Astrocyte (in vitro differentiated cells and primary cell): Measurements from ENCODE around the gene COBL. TPM values are rescaled to one million over a fixed set of nuclear protein-coding genes. Genes with fewer than 3 reads are reported as not detected.

Experiments used
- DNase-seq: peaks from one replicate; pipeline ENCODE4 v3.0.0-alpha.2; 2010; ENCODE audit warnings: low read depth
- FAIRE-seq: peaks from 2 replicates; lab custom pipeline; 2011; peaks lifted over from hg19 to GRCh38; lab: Jason Lieb, UNC
- H2AFZ ChIP-seq: 2 replicates; pipeline ENCODE4 v1.6.0; 2012; ENCODE audit warnings: low read depth, low read length, inconsistent platforms
- H3K27ac ChIP-seq: 2 replicates; pipeline ENCODE4 v1.5.1; 2011; ENCODE audit warnings: low read depth, low read length, inconsistent platforms
- H3K27me3 ChIP-seq: 2 replicates; pipeline ENCODE4 v1.6.0; 2011; ENCODE audit warnings: low read length, inconsistent platforms; ENCODE audit not compliant: insufficient read depth
- H3K36me3 ChIP-seq: 2 replicates; pipeline ENCODE4 v1.5.1; 2011; ENCODE audit warnings: low read length, inconsistent platforms; ENCODE audit not compliant: insufficient read depth
- H3K4me1 ChIP-seq: 2 replicates; pipeline ENCODE4 v1.5.1; 2011; ENCODE audit warnings: low read length, inconsistent platforms; ENCODE audit not compliant: insufficient read depth
- H3K4me2 ChIP-seq: 2 replicates; pipeline ENCODE4 v1.6.0; 2012; ENCODE audit warnings: low read length, inconsistent platforms
- H3K4me3 ChIP-seq: 2 replicates; pipeline ENCODE4 v1.5.1; 2011; ENCODE audit warnings: low read depth, mild to moderate bottlenecking, low read length, inconsistent platforms; ENCODE audit not compliant: insufficient read depth
- H3K79me2 ChIP-seq: 2 replicates; pipeline ENCODE4 v1.6.0; 2012; ENCODE audit warnings: mild to moderate bottlenecking, low read length, inconsistent platforms; ENCODE audit not compliant: insufficient read depth
- H3K9ac ChIP-seq: 2 replicates; pipeline ENCODE4 v1.6.0; 2012; ENCODE audit warnings: mild to moderate bottlenecking, low read length, inconsistent platforms
- H3K9me3 ChIP-seq: 2 replicates; pipeline ENCODE4 v1.5.1; 2012; ENCODE audit warnings: low read depth, mild to moderate bottlenecking, low read length, inconsistent platforms; ENCODE audit not compliant: insufficient read depth
- H4K20me1 ChIP-seq: 2 replicates; pipeline ENCODE4 v1.6.0; 2012; ENCODE audit warnings: low read length, inconsistent platforms; ENCODE audit not compliant: insufficient read depth
- H3K27ac Mint-ChIP-seq: one replicate; pipeline ENCODE4 v1.8.0; 2021; ENCODE audit warnings: mild to moderate bottlenecking, mixed read lengths; ENCODE audit not compliant: unreplicated experiment
- H3K27me3 Mint-ChIP-seq: one replicate; pipeline ENCODE4 v1.8.0; 2021; ENCODE audit warnings: low read depth, mixed read lengths; ENCODE audit not compliant: unreplicated experiment
- H3K36me3 Mint-ChIP-seq: one replicate; pipeline ENCODE4 v1.8.0; 2021; ENCODE audit warnings: low read depth, mixed read lengths; ENCODE audit not compliant: unreplicated experiment
- H3K4me1 Mint-ChIP-seq: one replicate; pipeline ENCODE4 v1.8.0; 2021; ENCODE audit warnings: low read depth, mixed read lengths; ENCODE audit not compliant: unreplicated experiment
- H3K4me3 Mint-ChIP-seq: one replicate; pipeline ENCODE4 v1.8.0; 2021; ENCODE audit warnings: mild to moderate bottlenecking, moderate library complexity, mixed read lengths; ENCODE audit not compliant: unreplicated experiment
- H3K9me3 Mint-ChIP-seq: one replicate; pipeline ENCODE4 v1.8.0; 2021; ENCODE audit warnings: mild to moderate bottlenecking, mixed read lengths; ENCODE audit not compliant: unreplicated experiment
- EZH2 ChIP-seq: IDR thresholded peaks from 2 replicates; pipeline ENCODE4 v1.6.1; 2012; ENCODE audit warnings: mild to moderate bottlenecking, low read length, inconsistent platforms; ENCODE audit not compliant: insufficient read depth
- total RNA-seq: library from RNA; stranded (reverse); gene quantifications from 2 replicates; pipeline ENCODE4 v1.2.1, GENCODE V29; 2021
- TF ChIP-seq, protein P1 (sequence below): IDR thresholded peaks from 2 replicates; pipeline ENCODE4 v1.5.1; 2011; ENCODE audit warnings: low read depth, mild to moderate bottlenecking, inconsistent platforms, low read length, moderate library complexity; ENCODE audit not compliant: insufficient read depth

COBL gene
- total RNA-seq, 1 donor from 2014 or later = 6.4 TPM

DNA sequence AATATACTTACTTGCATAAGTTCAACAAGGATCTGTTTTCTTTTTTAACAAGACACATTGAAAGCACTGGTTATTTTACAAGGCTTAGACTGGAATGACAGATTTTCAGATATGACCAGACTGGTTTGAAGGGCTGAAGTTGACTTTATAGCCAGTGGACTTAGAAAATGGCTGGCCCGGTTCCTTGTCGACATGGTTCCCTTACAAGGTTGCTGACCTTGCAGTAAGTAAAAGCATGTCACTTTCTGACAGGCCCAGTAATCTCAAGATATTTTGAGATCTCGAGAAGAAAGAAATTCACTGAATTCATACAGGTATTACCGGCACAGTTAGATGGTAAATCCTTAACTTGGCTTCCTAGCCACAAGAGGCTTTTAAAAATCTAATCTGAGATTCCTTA lies 136.5 kb downstream of the COBL start:
- no peak overlapping the region for H3K27ac ChIP-seq
- H3K36me3 ChIP-seq = no peaks in the 10 kb centered on the region
- no peaks in the 10 kb centered on the region for H3K79me2 ChIP-seq
- H3K4me3 Mint-ChIP-seq = no peak overlapping the region
- FAIRE-seq (no peak), DNase-seq (no peak)
- H3K27ac Mint-ChIP-seq = no peak overlapping the region
- no peaks in the 10 kb centered on the region for H3K9me3 Mint-ChIP-seq
- H3K9me3 ChIP-seq = no peaks in the 10 kb centered on the region
- no peaks in the 10 kb centered on the region for H4K20me1 ChIP-seq
- no peaks in the 10 kb centered on the region for H3K27me3 Mint-ChIP-seq
- H3K4me3 ChIP-seq = no peak overlapping the region
- no peak overlapping the region for H3K9ac ChIP-seq
- no peaks in the 10 kb centered on the region for H3K36me3 Mint-ChIP-seq
- peaks cover 9% of the 10 kb centered on the region for H3K27me3 ChIP-seq
- H3K4me1 ChIP-seq = no peaks in the 10 kb centered on the region
- no peak for TF ChIP-seq EZH2
- TF ChIP-seq, protein P1, sequence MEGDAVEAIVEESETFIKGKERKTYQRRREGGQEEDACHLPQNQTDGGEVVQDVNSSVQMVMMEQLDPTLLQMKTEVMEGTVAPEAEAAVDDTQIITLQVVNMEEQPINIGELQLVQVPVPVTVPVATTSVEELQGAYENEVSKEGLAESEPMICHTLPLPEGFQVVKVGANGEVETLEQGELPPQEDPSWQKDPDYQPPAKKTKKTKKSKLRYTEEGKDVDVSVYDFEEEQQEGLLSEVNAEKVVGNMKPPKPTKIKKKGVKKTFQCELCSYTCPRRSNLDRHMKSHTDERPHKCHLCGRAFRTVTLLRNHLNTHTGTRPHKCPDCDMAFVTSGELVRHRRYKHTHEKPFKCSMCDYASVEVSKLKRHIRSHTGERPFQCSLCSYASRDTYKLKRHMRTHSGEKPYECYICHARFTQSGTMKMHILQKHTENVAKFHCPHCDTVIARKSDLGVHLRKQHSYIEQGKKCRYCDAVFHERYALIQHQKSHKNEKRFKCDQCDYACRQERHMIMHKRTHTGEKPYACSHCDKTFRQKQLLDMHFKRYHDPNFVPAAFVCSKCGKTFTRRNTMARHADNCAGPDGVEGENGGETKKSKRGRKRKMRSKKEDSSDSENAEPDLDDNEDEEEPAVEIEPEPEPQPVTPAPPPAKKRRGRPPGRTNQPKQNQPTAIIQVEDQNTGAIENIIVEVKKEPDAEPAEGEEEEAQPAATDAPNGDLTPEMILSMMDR = no peak
- peaks cover 2% of the 10 kb centered on the region for H3K4me1 Mint-ChIP-seq
- H3K4me2 ChIP-seq = no peak overlapping the region
- H2AFZ ChIP-seq = no peak overlapping the region

DNA sequence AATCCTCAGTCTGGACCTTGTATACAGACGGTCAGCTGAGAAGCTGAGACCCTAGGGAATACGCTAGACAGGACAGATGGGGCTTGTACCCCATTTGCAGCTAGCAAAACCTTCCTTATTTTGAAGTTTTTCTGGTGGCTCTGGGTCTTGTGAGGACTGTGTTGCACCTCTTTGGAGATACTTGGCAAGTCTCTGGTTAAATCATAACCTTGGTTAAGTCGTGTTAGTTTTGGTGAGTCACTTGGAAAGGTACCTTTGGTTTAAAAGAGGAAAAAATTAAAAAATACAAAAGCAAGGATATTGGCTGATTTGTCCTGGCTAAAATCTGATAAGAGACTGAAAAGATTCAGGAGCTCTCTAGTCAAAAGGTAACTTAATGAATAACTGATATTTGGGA lies 140.6 kb downstream of the COBL start:
- H3K27me3 ChIP-seq = peaks cover 5% of the 10 kb centered on the region
- H2AFZ ChIP-seq = no peak overlapping the region
- no peaks in the 10 kb centered on the region for H4K20me1 ChIP-seq
- H3K36me3 ChIP-seq = no peaks in the 10 kb centered on the region
- no peak for DNase-seq
- Mint-ChIP-seq H3K4me1 (no peaks in the 10 kb centered on the region), H3K27ac (no peak overlapping the region), H3K9me3 (no peaks in the 10 kb centered on the region), H3K4me3 (no peak overlapping the region), H3K27me3 (no peaks in the 10 kb centered on the region), H3K36me3 (no peaks in the 10 kb centered on the region)
- no peaks in the 10 kb centered on the region for H3K9me3 ChIP-seq
- no peak overlapping the region for H3K4me2 ChIP-seq
- no peak overlapping the region for H3K4me3 ChIP-seq
- no peak overlapping the region for H3K9ac ChIP-seq
- no peaks in the 10 kb centered on the region for H3K79me2 ChIP-seq
- H3K27ac ChIP-seq = no peak overlapping the region
- H3K4me1 ChIP-seq = no peaks in the 10 kb centered on the region
- TF ChIP-seq, protein P1 = no peak
- no peak for FAIRE-seq

DNA sequence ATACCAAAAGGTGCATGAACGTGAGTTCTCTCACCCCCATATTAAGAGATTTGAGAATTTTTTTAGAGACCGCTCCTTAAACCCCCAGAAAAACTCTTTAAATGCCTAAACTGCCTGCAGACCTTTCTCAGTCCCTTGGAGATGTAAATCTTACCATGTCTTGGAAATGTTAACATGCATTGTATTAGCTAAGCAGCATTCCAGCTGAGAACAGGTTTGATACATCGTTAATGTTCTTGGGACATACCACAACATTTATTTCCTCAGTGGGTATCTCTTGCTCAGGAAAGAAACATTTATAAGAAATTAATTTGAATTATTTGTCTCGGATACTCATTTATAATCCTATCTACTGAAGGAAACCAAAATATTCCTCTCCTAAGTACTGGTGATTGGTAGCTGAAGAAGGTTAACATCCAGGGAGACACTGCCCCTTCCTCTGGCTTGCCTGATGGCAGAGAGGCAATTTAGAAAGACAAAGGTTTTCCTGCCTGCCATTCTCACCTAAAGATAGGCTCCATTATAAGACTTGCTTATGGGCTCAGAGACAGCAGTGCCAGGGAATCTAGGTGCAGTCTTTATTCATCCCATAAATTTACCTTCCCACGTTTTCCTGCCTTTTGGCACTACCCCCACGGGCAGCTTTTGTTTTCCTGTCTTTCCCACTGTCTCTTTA lies 141.2 kb downstream of the COBL start:
- Mint-ChIP-seq H3K27ac (no peak overlapping the region), H3K27me3 (no peaks in the 10 kb centered on the region), H3K36me3 (no peaks in the 10 kb centered on the region), H3K9me3 (no peaks in the 10 kb centered on the region), H3K4me3 (no peak overlapping the region), H3K4me1 (no peaks in the 10 kb centered on the region)
- Histone ChIP-seq H3K27me3 (peaks cover 5% of the 10 kb centered on the region), H3K9me3 (no peaks in the 10 kb centered on the region), H3K4me3 (no peak overlapping the region), H3K9ac (no peak overlapping the region), H4K20me1 (no peaks in the 10 kb centered on the region), H3K4me2 (no peak overlapping the region), H3K4me1 (no peaks in the 10 kb centered on the region), H3K36me3 (no peaks in the 10 kb centered on the region), H3K79me2 (no peaks in the 10 kb centered on the region), H3K27ac (no peak overlapping the region), H2AFZ (no peak overlapping the region)
- no peak for TF ChIP-seq EZH2
- TF ChIP-seq, protein P1 = no peak
- DNase-seq (no peak), FAIRE-seq (no peak)
